K562 treated with DMSO at 1 percent for 24 hours (cell line): ENCODE data around the gene APOF. TPM values are rescaled to one million over a fixed set of nuclear protein-coding genes. Genes with fewer than 3 reads are reported as not detected.

Source experiments
- total RNA-seq: library from RNA; unstranded; fragments of 300-600 nt; gene quantifications from 2 replicates; pipeline ENCODE4 v1.2.3, GENCODE V29; 2022; ENCODE audit warnings: low read depth; ENCODE audit not compliant: insufficient read depth

Gene APOF, protein sequence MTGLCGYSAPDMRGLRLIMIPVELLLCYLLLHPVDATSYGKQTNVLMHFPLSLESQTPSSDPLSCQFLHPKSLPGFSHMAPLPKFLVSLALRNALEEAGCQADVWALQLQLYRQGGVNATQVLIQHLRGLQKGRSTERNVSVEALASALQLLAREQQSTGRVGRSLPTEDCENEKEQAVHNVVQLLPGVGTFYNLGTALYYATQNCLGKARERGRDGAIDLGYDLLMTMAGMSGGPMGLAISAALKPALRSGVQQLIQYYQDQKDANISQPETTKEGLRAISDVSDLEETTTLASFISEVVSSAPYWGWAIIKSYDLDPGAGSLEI
- total RNA-seq: not detected in 2 replicates

DNA sequence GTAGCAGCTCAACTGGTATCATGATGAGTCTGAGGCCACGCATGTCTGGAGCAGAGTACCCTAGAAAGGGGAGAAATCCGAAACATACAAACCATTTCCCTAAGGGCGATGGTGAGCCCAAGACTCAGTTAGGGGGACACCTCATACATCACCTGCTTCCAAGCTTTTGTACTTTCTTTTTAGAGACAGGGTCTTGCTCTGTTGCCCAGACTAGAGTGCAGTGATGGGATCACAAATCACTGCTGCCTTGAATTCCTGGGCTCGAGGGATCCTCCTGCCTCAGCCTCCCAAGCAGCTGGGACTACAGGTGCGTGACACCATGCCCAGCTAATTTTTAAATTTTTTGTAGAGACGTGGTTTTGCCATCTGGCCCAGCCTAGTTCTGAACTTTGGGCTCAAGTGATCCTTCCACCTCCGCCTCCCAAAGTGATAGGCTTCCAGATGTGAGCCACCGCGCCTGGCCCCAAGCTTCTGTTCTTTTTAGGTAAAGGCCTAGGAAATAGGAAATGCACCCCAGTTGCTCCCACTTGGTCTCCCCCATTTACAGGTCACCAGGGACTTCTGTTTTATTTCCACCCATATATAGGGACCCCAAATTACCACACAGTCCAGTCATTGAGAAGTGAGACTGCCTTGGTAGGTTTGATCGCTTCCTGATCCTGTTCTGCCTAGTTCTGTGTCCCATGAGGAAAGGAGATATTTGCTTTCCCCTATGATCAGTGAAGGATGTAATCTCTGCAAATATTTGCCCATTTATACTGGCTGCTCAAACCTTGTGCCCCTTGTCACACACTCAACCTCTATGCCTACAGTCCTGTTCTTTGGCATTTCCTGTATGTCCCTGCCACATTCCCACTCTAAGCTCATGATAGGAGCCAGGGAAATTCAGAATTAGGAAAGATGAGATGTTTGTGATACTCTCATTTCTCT, at the start of gene APOF:
APOF (minus strand) TSS at position 728 of the 930 bp plus-strand sequence; CDS start at position 616, 112 bp downstream.

DNA sequence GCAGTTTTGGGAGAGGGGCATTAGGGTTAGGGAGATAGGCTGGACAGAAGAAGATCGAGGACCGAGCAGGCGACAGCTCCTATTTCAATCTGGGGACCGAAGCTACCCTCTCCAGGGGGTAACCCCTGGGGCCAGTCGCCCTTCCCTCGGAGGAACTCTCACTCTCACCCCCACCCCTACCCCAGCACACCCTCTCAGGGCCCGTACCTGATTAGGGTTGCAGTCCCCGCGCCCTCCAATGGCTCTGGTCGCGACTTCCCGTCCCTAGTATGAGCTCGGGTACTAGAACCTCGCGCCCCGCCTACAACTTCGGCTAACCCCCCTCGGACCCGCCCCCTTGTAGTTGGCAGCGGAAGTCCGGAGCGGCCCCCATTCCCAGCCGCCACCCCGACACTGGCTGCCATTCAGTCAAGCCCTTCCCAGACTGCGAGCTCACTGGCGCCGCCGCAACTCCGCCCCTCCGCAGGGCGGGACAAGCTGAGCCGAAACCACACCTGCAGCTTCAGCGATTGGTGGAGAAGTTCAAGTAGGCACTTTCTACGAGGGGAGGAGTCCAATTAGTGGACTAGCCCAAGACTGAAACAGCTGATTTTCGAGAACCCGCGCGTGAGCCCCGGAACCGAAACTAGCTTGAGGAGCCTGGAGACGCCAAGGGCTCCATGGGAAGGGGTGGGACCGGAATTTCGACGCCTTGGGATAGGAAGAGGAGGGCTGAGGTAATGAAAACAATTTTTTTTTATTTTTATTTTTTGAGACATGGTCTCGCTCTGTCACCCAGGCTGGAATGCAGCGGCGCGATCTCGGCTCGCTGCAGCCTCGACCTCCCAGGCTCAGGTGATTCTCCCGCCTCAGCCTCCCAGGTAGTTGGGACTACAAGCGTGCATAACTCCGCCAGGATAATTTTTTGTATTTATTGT, 2.5 kb downstream of the APOF start, which contains the start of gene STAT2:
STAT2 (minus strand) TSS at position 257 of the 917 bp plus-strand sequence. CDS start 3,536 bp downstream, outside the sequence.

DNA sequence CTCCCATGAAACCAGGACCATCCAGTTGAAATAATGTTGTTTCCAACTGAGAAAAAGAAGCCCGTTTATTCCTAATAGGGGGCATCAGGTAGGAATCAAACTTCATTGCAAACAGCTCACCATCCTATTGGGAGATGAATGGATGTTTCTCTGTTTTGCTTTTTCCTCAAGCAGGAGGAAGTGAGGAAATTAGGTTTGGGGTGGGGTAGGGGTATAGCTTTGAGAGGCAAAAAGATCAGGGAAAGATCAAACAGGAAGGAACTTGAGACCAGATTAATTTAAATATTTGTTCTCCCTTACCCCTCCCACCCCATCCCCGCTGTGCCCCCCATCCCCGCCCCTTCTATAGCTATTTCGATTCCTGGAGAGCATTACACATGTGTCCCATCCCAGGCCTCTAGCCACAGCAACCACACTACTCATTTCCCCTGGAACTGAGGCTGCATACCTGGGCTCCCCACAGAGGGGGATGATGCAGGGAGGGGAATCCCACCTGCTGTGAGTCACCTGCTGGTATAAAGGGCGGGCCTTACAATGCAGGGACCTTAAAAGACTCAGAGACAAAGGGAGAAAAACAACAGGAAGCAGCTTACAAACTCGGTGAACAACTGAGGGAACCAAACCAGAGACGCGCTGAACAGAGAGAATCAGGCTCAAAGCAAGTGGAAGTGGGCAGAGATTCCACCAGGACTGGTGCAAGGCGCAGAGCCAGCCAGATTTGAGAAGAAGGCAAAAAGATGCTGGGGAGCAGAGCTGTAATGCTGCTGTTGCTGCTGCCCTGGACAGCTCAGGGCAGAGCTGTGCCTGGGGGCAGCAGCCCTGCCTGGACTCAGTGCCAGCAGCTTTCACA, 24.1 kb downstream of the APOF start, which contains the start of gene IL23A:
IL23A (plus strand) TSS at position 577 of the 850 bp plus-strand sequence; CDS start at position 738, 161 bp downstream.

DNA sequence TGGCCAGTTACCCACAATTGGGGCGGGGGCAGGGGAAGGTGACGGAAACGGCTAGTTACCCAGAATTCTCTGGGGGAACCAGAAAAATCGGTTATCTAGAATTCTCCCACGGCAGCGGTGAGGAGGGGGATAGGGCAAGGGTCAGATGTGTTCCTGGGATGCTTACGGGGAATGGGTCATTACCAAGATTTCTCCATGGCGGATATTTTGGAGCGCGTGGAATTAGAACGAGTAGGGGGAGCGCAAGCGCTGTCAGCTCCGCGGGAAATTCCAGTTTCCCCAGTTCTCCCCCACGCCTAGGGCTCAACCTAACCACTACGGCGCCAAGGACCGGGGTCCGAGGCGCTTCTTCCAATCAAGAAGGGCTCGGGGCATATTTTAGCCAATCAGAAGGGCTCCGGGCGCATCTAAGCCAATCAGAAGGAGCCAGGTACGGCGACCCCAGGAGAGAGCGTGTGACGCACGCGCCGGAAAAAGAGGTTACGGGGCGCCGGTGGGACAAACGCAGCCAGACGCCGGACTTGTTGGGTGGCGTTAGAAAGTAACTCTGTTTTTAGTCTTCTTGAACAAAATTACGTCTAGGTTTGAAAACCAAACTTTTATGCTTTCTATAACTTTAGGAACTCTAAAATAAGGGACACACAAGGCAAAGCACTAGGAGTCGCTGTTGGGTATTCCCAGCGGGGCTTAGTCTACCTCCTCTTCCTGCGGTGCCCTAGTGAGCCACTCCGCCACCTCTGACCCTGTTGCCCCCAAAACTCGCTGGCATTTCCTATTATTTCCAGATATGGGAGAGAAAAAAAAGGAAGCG, 28.8 kb downstream of the APOF start, which contains the start of gene PAN2:
PAN2 (minus strand) TSS at position 322 of the 811 bp plus-strand sequence. CDS start 906 bp downstream, outside the sequence.

DNA sequence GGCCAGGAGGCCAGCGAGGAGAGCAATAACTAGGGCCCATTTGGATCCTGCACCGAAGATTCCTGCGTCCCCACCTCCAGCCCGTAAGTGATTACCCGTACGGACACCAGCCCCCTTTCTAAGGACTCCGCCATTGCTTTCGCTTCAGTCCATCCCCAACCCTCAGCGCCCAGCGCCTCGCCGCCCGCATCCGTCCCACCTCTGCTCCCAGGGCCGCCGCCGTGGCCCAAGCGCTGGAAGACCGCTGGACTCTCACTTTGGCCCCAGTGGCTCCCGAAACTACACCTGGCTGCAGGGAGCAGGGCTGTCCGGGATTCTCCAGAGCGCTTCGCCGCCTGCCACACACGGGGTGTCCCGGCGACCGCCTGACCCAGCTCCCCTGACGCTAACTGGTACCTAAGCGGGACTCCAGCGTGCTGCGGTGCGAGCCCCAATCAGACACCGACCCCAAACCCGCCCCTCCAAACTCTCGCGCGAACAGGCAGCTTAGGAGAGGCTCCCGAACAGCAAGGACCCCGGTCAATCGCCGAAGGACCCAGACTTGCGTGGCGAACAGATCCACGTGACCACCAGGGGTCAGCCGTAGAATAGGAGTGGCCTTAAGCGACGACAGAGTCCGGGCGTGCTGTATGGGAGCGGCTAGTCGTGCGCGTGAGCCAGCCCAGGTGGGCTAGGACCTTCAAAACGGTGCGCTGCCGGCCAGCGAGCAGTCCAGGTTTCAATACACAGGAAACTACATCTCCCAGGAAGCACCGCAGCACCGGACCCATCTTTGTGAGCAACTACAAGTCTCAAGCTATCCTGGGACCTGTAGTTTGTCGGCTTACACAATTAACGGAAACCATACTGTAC, 46.8 kb downstream of the APOF start, which contains the start of gene CNPY2:
CNPY2 (minus strand) TSS at position 367 of the 852 bp plus-strand sequence. CDS start 771 bp downstream, outside the sequence.

Other genes starting within 250 kb of the APOF start
- 3,973 and 4,172 TPM in 2 replicates for gene RPL41, start 246.2 kb downstream of the APOF start, total RNA-seq
- gene ZC3H10, start 244.6 kb downstream of the APOF start, total RNA-seq: 3.5 and 4.6 TPM in 2 replicates
- gene ESYT1, start 234.6 kb downstream of the APOF start, total RNA-seq: 146 and 181 TPM in 2 replicates
- 42.6 and 50.4 TPM in 2 replicates for gene MYL6B, start 210.3 kb downstream of the APOF start, total RNA-seq
- gene MYL6, start 204.5 kb downstream of the APOF start, total RNA-seq: 963 and 965 TPM in 2 replicates
- gene SMARCC2, start 173.4 kb downstream of the APOF start, total RNA-seq: 75.9 and 76.4 TPM in 2 replicates
- gene RNF41, start 140.9 kb downstream of the APOF start, total RNA-seq: 50.0 and 51.1 TPM in 2 replicates
- 47.7 and 52.8 TPM in 2 replicates for gene NABP2, start 138.5 kb downstream of the APOF start, total RNA-seq
- gene SLC39A5, start 132.8 kb downstream of the APOF start, total RNA-seq: not detected in 2 replicates
- 28.5 and 29.8 TPM in 2 replicates for gene ANKRD52, start 104.5 kb downstream of the APOF start, total RNA-seq
- 46.4 and 47.3 TPM in 2 replicates for gene COQ10A, start 95.9 kb downstream of the APOF start, total RNA-seq
- gene CS, start 62.5 kb downstream of the APOF start, total RNA-seq: 151 and 158 TPM in 2 replicates
- gene CNPY2, start 46.9 kb downstream of the APOF start, total RNA-seq: 88.9 and 95.2 TPM in 2 replicates
- 29.3 and 34.1 TPM in 2 replicates for gene PAN2, start 28.9 kb downstream of the APOF start, total RNA-seq
- 15.3 and 19.8 TPM in 2 replicates for gene IL23A, start 24.0 kb downstream of the APOF start, total RNA-seq
- 52.4 and 61.2 TPM in 2 replicates for gene STAT2, start 2.8 kb downstream of the APOF start, total RNA-seq
- gene TIMELESS, start 86.6 kb upstream of the APOF start, total RNA-seq: 42.8 and 43.4 TPM in 2 replicates
- not detected in 2 replicates for gene MIP, start 91.8 kb upstream of the APOF start, total RNA-seq
- 1.1 and 1.4 TPM in 2 replicates for gene SPRYD4, start 105.7 kb upstream of the APOF start, total RNA-seq
- gene GLS2, start 125.3 kb upstream of the APOF start, total RNA-seq: 0.29 TPM in 1 of 2 replicates, not detected in the other
- gene RBMS2, start 159.0 kb upstream of the APOF start, total RNA-seq: 0.86 and 2.5 TPM in 2 replicates